Upper lobe of left lung (tissue), 6 donors: Measurements from ENCODE around the gene MVP. TPM values are rescaled to one million over a fixed set of nuclear protein-coding genes. Genes with fewer than 3 reads are reported as not detected.

ENCODE experiments used
- ATAC-seq, 2 donors: fragments of 200-7000 bp; cut with Tn5 transposase; one replicate each; pipeline ENCODE4 v1.9.1; 2022; ENCODE audit warnings: mild to moderate bottlenecking in 2 of 2, moderate library complexity in 2 of 2; ENCODE audit not compliant: low FRiP score in 2 of 2
- DNase-seq, 2 donors: peaks; one replicate each; pipeline ENCODE4 v3.0.0-alpha.2; 2019 to 2020
- H3K27ac ChIP-seq, 4 donors: fragments of 200-600 bp; sonication (generic); one replicate each; pipeline ENCODE4 v1.5.1; 2016 to 2019
- H3K27me3 ChIP-seq, 4 donors: fragments of 200-600 bp; sonication (generic); one replicate each; pipeline ENCODE4 v1.5.1; 2017 to 2019
- H3K36me3 ChIP-seq, 4 donors: fragments of 200-600 bp; sonication (generic); one replicate each; pipeline ENCODE4 v1.5.1; 2016 to 2019
- H3K4me1 ChIP-seq, 4 donors: fragments of 200-600 bp; sonication (generic); one replicate each; pipeline ENCODE4 v1.5.1; 2018 to 2019
- H3K4me3 ChIP-seq, 4 donors: fragments of 200-600 bp; sonication (generic); one replicate each; pipeline ENCODE4 v1.5.1; 2017 to 2019; ENCODE audit warnings: mild to moderate bottlenecking in 2 of 4, moderate library complexity in 1 of 4
- H3K9me3 ChIP-seq, 4 donors: fragments of 200-600 bp; sonication (generic); one replicate each; pipeline ENCODE4 v1.5.1; 2018 to 2019
- CTCF ChIP-seq, 6 experiments: fragments of 450-650 bp in 4 of 6; fragments of 200-600 bp in 2 of 6; sonication (generic) in 2 of 6; IDR thresholded peaks; one replicate each; pipeline ENCODE4 v1.5.1; 2016 to 2019; ENCODE audit warnings: antibody characterized with exemption in 6 of 6
- EP300 ChIP-seq, 4 donors: sonication (generic); formaldehyde crosslinking; IDR thresholded peaks; one replicate each; pipeline ENCODE4 v1.5.1; 2017; ENCODE audit warnings: antibody characterized with exemption in 4 of 4, control low read depth in 2 of 4
- POLR2A ChIP-seq, 4 donors: fragments of 450-650 bp; IDR thresholded peaks; one replicate each; pipeline ENCODE4 v1.5.1; 2016 to 2017; ENCODE audit warnings: antibody characterized with exemption in 4 of 4, mild to moderate bottlenecking in 2 of 4
- POLR2AphosphoS5 ChIP-seq, 2 donors: sonication (generic); formaldehyde crosslinking; IDR thresholded peaks; one replicate each; pipeline ENCODE4 v1.5.1; 2017; ENCODE audit warnings: antibody characterized with exemption in 2 of 2
- WGBS, 2 donors: methylation state at CpG; one replicate each; pipeline ENCODE4 v1.1.5; 2017 to 2018; 5-methylcytosine and 5-hydroxymethylcytosine counted together
- total RNA-seq, 6 donors: library from RNA; depleted of rRNA in 4 of 6; stranded (reverse); fragments of >200 nt in 4 of 6; gene quantifications; one replicate each; pipeline versions ENCODE4 v1.1.0 to v1.2.1, GENCODE V29; 2016 to 2021
- donor health status: DM: no; HTN: no; CAD: no; lungs with moderate emphysema.
- donor health status: DM: no; HTN: yes; CAD: no; lungs with severe emphysema.

MVP gene
- total RNA-seq, 6 donors from 2014 or later = 260 to 411 (median 312) TPM

GRCh38 chr16:29808219-29808900 lies 11.9 kb upstream of the MVP start:
- peak overlapping the region; percentile 86 to 94 (median 92) for H3K27ac ChIP-seq
- H3K36me3 ChIP-seq = peaks cover 2 to 21% (median 17%) of the 10 kb centered on the region in 4 donors
- H3K4me3 ChIP-seq = peak overlapping the region; percentile 11 to 75 (median 68)
- peak in 1 of 2 donors; percentile 81 for DNase-seq
- no peak for TF ChIP-seq POLR2A (IDR thresholded peaks at IDR 0.05)
- no peak for TF ChIP-seq POLR2AphosphoS5 (IDR thresholded peaks at IDR 0.05)
- TF ChIP-seq CTCF (IDR thresholded peaks at IDR 0.05) = peak in 1 of 6 experiments; percentile 3
- ATAC-seq = no peak
- H3K4me1 ChIP-seq = peaks cover 57 to 73% (median 64%) of the 10 kb centered on the region in 4 donors
- peaks cover 0 to 5% (median 0%) of the 10 kb centered on the region in 4 donors for H3K27me3 ChIP-seq
- WGBS, 2 donors = 45 to 47% methylated on average over 23 to 24 of the region's 25 CpGs
- H3K9me3 ChIP-seq = no peaks in the 10 kb centered on the region

GRCh38 chr16:29809031-29809747 lies 11.1 kb upstream of the MVP start:
- TF ChIP-seq POLR2AphosphoS5 (IDR thresholded peaks at IDR 0.05) (no peak), CTCF (IDR thresholded peaks at IDR 0.05) (no peak), EP300 (IDR thresholded peaks at IDR 0.05) (no peak), POLR2A (IDR thresholded peaks at IDR 0.05) (no peak)
- peak overlapping the region in 2 of 4 donors; percentile 4 to 74 for H3K4me3 ChIP-seq
- DNase-seq (peak in 1 of 2 donors; percentile 86), ATAC-seq (no peak)
- H3K27me3 ChIP-seq = peaks cover 0 to 5% (median 0%) of the 10 kb centered on the region in 4 donors
- H3K9me3 ChIP-seq = no peaks in the 10 kb centered on the region
- peaks cover 52 to 74% (median 62%) of the 10 kb centered on the region in 4 donors for H3K4me1 ChIP-seq
- WGBS, 2 donors = 76 to 77% methylated on average over 12 to 23 of the region's 31 CpGs
- H3K27ac ChIP-seq = peak overlapping the region; percentile 86 to 94 (median 92)
- H3K36me3 ChIP-seq = peaks cover 2 to 21% (median 17%) of the 10 kb centered on the region in 4 donors

GRCh38 chr16:29809850-29810698 lies 10.2 kb upstream of the MVP start:
- peaks cover 50 to 74% (median 62%) of the 10 kb centered on the region in 4 donors for H3K4me1 ChIP-seq
- no peaks in the 10 kb centered on the region for H3K9me3 ChIP-seq
- peak overlapping the region; percentile 79 to 94 (median 88) for H3K27ac ChIP-seq
- ATAC-seq (no peak), DNase-seq (peak in 1 of 2 donors; percentile 86)
- H3K36me3 ChIP-seq = peaks cover 2 to 21% (median 17%) of the 10 kb centered on the region in 4 donors
- 36 to 62% methylated on average over 21 to 23 of the region's 23 CpGs for WGBS, 2 donors
- H3K4me3 ChIP-seq = peak overlapping the region in 2 of 4 donors; percentile 4 to 74
- TF ChIP-seq EP300 (IDR thresholded peaks at IDR 0.05) (no peak), POLR2AphosphoS5 (IDR thresholded peaks at IDR 0.05) (no peak), POLR2A (IDR thresholded peaks at IDR 0.05) (no peak), CTCF (IDR thresholded peaks at IDR 0.05) (no peak)
- H3K27me3 ChIP-seq = peaks cover 0 to 5% (median 0%) of the 10 kb centered on the region in 4 donors

- no peak for ATAC-seq
- H3K27me3 ChIP-seq = peaks cover 0 to 5% (median 0%) of the 10 kb centered on the region in 4 donors
- TF ChIP-seq POLR2AphosphoS5 (IDR thresholded peaks at IDR 0.05) (no peak), CTCF (IDR thresholded peaks at IDR 0.05) (no peak), POLR2A (IDR thresholded peaks at IDR 0.05) (no peak), EP300 (IDR thresholded peaks at IDR 0.05) (no peak)
- H3K36me3 ChIP-seq = peaks cover 2 to 21% (median 17%) of the 10 kb centered on the region in 4 donors
- no peaks in the 10 kb centered on the region for H3K9me3 ChIP-seq
- no peak for DNase-seq
- peak overlapping the region; percentile 79 to 94 (median 88) for H3K27ac ChIP-seq
- peak overlapping the region in 3 of 4 donors; percentile 51 to 61 (median 57) for H3K4me3 ChIP-seq
- WGBS, 2 donors = 33 to 35% methylated on average over 9 of the region's 9 CpGs
- H3K4me1 ChIP-seq = peaks cover 54 to 78% (median 66%) of the 10 kb centered on the region in 4 donors
Measured at GRCh38 chr16:29810699-29811169, 9.5 kb upstream of the MVP start.
